ENCODE measurements around the gene ELOF1. TPM values are rescaled to one million over a fixed set of nuclear protein-coding genes. Genes with fewer than 3 reads are reported as not detected.
A peak's percentile ranks its signal among the peaks of the same experiment; 100 is the strongest.

Gene ELOF1
- total RNA-seq, 1 donor from 2014 or later, result 44.3 TPM

- DNase-seq, result no peak
- Histone ChIP-seq H3K27ac (peak within 1 kb of the TSS; percentile 31), H3K27me3 (ENCODE audit: low read depth) (peaks cover 20% of the 10 kb centered on the region), H3K9me3 (no peaks in the 10 kb centered on the region), H3K4me3 (peak within 1 kb of the TSS; percentile 35), H3K4me1 (peaks cover 7% of the 10 kb centered on the region), H3K36me3 (no peaks in the 10 kb centered on the region)
- TF ChIP-seq CTCF (IDR thresholded peaks at IDR 0.05), result no peak
- intact Hi-C loops (cut with DNase I), result no loop called here
- ATAC-seq, result peak; percentile 5 to 21
Measured at GRCh38 chr19:11538232-11539036, 20.6 kb downstream of the ELOF1 start, which contains the start of gene CNN1. CNN1 (plus strand) TSS chr19:11538851; CDS start chr19:11538928, 77 bp downstream.

- intact Hi-C loops (cut with DNase I), result no loop called here
- TF ChIP-seq CTCF (IDR thresholded peaks at IDR 0.05), result peak; percentile 96
- H3K9me3 ChIP-seq, result no peaks in the 10 kb centered on the region
- ATAC-seq, result peak; percentile 93 to 95
- peaks cover 20% of the 10 kb centered on the region for H3K27me3 ChIP-seq (ENCODE audit: low read depth)
- peak overlapping the region; percentile 48 for H3K4me3 ChIP-seq
- peaks cover 7% of the 10 kb centered on the region for H3K4me1 ChIP-seq
- no peaks in the 10 kb centered on the region for H3K36me3 ChIP-seq
- DNase-seq, result peak; percentile 92
- peak overlapping the region; percentile 62 for H3K27ac ChIP-seq
Measured at GRCh38 chr19:11535792-11536595, 23.0 kb downstream of the ELOF1 start.

GRCh38 chr19:11534948-11535347 is 24.1 kb downstream of the ELOF1 start:
- intact Hi-C loops (cut with DNase I), result no loop called here
- no peak overlapping the region for H3K4me3 ChIP-seq
- no peak for DNase-seq
- no peaks in the 10 kb centered on the region for H3K36me3 ChIP-seq
- no peaks in the 10 kb centered on the region for H3K9me3 ChIP-seq
- no peak for ATAC-seq
- peaks cover 14% of the 10 kb centered on the region for H3K27me3 ChIP-seq (ENCODE audit: low read depth)
- no peak overlapping the region for H3K27ac ChIP-seq
- peaks cover 7% of the 10 kb centered on the region for H3K4me1 ChIP-seq
- TF ChIP-seq CTCF (IDR thresholded peaks at IDR 0.05), result no peak

GRCh38 chr19:11534538-11534937 is 24.5 kb downstream of the ELOF1 start:
- H3K4me3 ChIP-seq, result no peak overlapping the region
- no peaks in the 10 kb centered on the region for H3K36me3 ChIP-seq
- TF ChIP-seq CTCF (IDR thresholded peaks at IDR 0.05), result no peak
- intact Hi-C loops (cut with DNase I), result no loop called here
- peaks cover 10% of the 10 kb centered on the region for H3K27me3 ChIP-seq (ENCODE audit: low read depth)
- ATAC-seq, result no peak
- DNase-seq, result no peak
- H3K27ac ChIP-seq, result no peak overlapping the region
- peaks cover 7% of the 10 kb centered on the region for H3K4me1 ChIP-seq
- no peaks in the 10 kb centered on the region for H3K9me3 ChIP-seq

- H3K27me3 ChIP-seq (ENCODE audit: low read depth), result no peaks in the 10 kb centered on the region
- intact Hi-C loops (cut with DNase I), result no loop called here
- DNase-seq (peak; percentile 77), ATAC-seq (peak; percentile 21 to 34)
- TF ChIP-seq CTCF (IDR thresholded peaks at IDR 0.05), result peak; percentile 23
- H3K27ac ChIP-seq, result no peak overlapping the region
- peaks cover 19% of the 10 kb centered on the region for H3K4me1 ChIP-seq
- H3K36me3 ChIP-seq, result no peaks in the 10 kb centered on the region
- no peaks in the 10 kb centered on the region for H3K9me3 ChIP-seq
- H3K4me3 ChIP-seq, result no peak overlapping the region
Measured at GRCh38 chr19:11530432-11530831, 28.6 kb downstream of the ELOF1 start.
